Measurements from ENCODE around the gene TRAPPC14.

The TRAPPC14 gene

DNA sequence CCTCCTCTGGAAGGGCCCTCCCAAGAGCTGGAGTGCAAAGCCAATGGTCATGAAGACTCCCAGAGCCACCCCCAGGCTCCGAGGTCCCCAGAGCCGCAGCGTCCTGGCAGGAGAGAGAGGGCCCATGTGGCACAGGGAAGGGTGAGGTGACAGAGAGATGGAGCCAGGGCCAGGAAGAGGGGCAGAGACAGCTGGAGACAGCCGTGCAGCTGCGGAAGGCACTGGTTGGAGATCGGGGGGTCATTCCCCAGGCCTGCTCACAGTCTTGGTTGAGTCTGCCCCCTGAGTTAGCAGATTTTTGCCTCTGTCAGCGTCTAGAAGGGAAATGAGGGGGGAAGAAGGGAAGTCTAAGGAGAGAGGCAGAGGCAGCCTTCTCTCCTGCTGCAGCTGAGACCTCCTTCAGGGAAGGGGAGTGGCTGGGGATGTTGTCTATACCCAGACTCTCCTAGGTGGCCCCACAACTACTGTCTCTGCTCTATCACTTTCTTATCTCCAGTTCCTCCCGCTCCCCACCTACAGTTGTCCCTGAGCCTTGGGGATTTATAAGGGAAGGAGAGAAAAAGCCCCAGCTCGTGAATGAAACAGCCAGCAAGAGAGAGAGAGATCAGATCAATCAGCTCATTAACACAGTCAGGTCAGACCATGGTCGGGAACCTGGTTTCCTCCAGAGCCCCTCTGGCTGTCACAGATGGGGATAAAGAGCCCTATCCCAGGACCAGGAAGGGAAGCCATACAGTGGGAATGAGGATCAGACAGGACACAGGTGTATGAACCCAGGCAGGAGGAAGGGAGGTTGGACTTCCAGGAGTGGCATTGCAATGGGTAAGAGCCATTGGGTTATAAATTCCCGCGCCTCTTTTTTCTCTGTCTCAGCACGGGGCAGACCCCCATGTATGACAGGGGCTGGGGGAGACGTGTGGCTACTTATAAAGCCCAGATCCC is 8.7 kb upstream of the TRAPPC14 start:
- Mint-ChIP-seq H3K4me1 (peaks cover 73% of the 10 kb centered on the region), H3K27ac (no peak overlapping the region), H3K27me3 (peaks cover 23% of the 10 kb centered on the region), H3K4me3 (peak overlapping the region; percentile 77), H3K36me3 (ENCODE audit: low read depth) (no peaks in the 10 kb centered on the region), H3K9me3 (no peaks in the 10 kb centered on the region)
- ATAC-seq (no peak), DNase-seq (no peak)

DNA sequence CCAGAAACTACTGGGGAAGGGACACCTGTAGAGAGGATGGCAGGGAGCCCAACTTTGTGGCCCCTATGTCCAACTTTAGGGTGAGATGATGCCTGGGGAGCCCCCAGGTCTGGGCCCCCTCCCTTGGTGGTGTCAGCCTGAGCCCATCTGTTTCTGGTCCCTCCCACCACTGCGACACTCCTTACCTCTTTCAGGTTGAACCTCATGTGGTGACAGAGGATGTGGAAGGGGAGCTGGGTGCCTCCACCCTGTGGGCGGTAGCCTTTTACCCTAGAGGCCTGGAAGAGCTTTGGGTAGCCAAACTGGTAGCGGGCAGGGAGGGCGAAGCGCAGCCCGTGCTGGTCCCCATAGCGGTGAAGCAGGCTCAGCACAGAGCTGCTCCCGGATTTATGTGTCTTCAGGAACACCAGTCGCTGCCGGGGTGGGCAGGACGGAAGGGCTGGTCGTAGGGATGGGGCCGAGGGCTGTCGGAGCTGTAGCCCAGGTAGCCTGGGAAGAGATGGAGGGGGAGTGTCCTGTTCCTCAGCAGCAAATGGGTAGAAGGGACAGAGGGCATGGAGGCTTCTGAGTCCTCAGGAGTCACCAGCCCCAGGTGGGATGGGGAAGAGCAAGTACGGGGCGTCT is 7.9 kb upstream of the TRAPPC14 start:
- peak overlapping the region; percentile 40 for H3K4me3 Mint-ChIP-seq
- peak overlapping the region; percentile 54 for H3K27ac Mint-ChIP-seq
- no peaks in the 10 kb centered on the region for H3K36me3 Mint-ChIP-seq (ENCODE audit: low read depth)
- peaks cover 69% of the 10 kb centered on the region for H3K4me1 Mint-ChIP-seq
- no peak for DNase-seq
- H3K27me3 Mint-ChIP-seq: peaks cover 23% of the 10 kb centered on the region
- peak; percentile 64 for ATAC-seq
- no peaks in the 10 kb centered on the region for H3K9me3 Mint-ChIP-seq

DNA sequence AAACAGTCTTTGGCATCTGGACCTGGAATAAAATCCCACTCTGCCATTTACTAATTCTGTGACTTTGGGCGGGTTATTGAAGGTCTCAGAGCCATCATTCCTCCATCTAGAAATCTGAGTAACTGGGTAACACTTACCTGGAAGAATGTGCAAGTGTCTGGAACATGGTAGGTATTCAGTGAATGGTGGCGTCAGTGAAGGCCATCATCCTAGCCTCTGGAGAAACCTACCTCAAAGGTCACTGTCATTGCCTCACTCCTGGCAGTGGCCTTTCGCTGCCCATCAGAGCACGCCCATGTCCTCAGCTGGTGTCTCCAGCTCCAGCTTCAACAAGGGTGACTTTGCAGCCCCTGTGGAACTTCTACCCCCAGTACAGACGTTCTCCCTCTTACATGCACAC is 5.3 kb upstream of the TRAPPC14 start:
- Mint-ChIP-seq H3K4me1 (peaks cover 53% of the 10 kb centered on the region), H3K9me3 (no peaks in the 10 kb centered on the region), H3K4me3 (no peak overlapping the region), H3K27ac (no peak overlapping the region), H3K36me3 (ENCODE audit: low read depth) (no peaks in the 10 kb centered on the region), H3K27me3 (peaks cover 15% of the 10 kb centered on the region)
- ATAC-seq: no peak
- no peak for DNase-seq

DNA sequence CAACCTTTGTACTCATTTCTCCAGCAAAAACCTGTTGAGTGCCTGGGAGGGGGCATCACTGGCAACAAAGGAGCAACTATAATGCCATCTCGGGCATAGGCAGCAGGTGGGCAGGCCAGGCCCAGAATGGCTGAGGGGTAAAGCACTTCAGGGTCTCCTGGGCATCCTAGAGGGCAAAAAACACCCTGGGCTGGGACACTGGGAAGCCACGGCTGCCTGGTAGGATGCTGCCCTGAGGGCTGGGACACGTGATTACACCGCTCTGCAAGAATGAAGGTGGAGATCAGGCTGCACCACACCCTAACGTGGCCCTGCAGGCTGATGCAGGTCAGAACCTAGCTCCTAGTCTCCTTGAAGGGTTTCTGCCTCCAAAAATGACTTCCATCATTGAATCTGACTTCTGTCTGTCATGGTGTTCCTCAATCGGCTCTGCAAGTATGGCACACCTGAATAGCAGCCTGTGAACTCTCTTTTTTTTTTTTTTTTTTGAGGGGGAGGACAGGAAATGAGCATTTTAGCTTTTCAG is 4.5 kb upstream of the TRAPPC14 start:
- no peak overlapping the region for H3K27ac Mint-ChIP-seq
- peaks cover 48% of the 10 kb centered on the region for H3K4me1 Mint-ChIP-seq
- peaks cover 11% of the 10 kb centered on the region for H3K27me3 Mint-ChIP-seq
- no peak overlapping the region for H3K4me3 Mint-ChIP-seq
- no peaks in the 10 kb centered on the region for H3K36me3 Mint-ChIP-seq (ENCODE audit: low read depth)
- ATAC-seq: no peak
- DNase-seq: no peak
- no peaks in the 10 kb centered on the region for H3K9me3 Mint-ChIP-seq

DNA sequence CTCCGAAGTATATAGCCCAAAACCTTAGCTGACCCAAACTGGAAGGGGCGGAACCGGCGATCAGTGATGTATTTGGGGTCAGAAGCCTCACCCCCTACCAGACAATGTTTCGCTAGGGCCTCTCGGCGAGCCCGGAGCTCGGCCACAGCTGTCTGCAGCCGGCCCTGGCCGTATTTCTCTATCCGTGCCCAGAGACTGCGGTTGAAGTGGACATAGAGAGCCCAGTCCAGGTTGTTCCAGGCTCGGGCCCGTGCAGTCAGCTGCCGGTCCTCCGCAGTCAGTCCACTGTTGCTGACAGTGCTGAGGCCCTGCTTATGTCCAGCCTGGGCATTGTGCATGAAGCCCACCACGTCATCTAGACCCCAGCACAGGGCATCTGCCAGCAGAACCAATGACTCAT is 1.5 kb upstream of the TRAPPC14 start:
- Mint-ChIP-seq H3K4me1 (peaks cover 42% of the 10 kb centered on the region), H3K9me3 (no peaks in the 10 kb centered on the region), H3K36me3 (ENCODE audit: low read depth) (peaks cover 12% of the 10 kb centered on the region), H3K27me3 (no peaks in the 10 kb centered on the region), H3K4me3 (no peak overlapping the region), H3K27ac (no peak overlapping the region)
- DNase-seq: no peak
- ATAC-seq: no peak

DNA sequence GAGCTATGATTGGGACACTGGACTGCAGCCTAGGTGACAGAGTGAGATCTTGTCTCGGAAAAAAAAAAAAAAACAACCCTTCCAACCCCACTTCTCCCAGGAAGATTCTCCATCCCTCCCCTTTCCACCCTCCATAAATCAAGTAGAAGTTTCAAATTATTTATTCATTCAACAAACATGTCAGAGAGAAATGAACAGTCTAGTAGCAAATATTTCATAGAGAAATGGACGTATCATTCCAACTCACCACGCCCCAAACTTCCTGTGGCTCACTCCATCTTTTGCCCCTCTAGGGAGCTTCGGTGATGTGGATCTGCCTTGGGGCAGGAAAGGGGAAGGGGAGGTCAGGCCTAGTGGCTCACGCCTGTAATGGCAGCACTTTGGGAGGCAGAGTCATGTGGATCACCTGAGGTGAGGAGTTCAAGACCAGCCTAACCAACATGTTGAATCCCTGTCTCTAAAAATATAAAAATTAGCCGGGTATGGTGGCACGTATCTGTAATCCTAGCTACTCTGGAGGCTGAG is 638 bp upstream of the TRAPPC14 start:
- DNase-seq: no peak
- peaks cover 15% of the 10 kb centered on the region for H3K36me3 Mint-ChIP-seq (ENCODE audit: low read depth)
- peak overlapping the region; percentile 85 for H3K27ac Mint-ChIP-seq
- peak overlapping the region; percentile 85 for H3K4me3 Mint-ChIP-seq
- H3K9me3 Mint-ChIP-seq: no peaks in the 10 kb centered on the region
- ATAC-seq: no peak
- H3K4me1 Mint-ChIP-seq: peaks cover 42% of the 10 kb centered on the region
- no peaks in the 10 kb centered on the region for H3K27me3 Mint-ChIP-seq

DNA sequence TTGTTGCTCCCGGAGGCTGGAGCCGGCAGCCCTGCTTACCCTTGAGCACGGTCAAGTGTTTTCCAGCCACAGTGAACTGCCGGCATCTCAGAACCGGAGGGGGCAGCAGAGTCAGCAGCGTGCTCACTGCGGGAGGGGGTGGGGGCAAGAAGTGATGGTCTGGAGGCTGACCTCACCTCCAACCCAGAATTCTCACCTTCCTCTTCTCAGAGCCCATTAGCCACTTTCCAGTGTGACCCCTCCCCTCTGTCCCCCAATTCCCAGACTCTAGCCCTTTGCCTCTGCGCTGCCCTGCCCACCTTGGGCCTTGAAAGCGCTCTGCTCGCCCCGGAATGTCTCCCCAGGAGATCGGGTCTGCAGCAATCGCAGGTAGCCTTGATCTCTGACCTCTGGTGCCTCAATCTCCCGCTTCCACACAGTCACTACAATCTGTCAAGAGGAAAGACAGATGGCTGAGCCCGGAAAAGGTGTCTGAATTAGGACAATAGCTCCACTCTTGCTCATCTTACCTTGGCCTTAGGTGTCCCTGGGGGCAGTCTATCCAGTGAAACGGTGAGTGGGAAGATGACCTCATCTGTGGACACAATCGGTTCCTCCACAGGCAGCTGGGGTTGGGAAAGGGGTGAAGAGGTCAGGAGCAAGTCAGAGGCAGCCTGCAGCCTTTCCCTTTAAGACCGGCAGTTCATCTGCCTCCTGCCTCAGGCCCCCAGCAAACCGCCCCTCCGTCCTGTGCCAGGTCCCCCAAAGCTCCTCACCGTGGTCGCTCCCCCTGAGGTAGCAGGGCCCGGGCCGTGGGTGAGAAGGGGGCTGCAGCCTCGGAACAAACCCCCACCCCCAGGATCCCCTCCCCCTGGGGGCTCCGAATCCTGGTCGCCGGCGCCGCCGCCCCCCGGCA is 942 bp downstream of the TRAPPC14 start:
- Mint-ChIP-seq H3K27me3 (no peaks in the 10 kb centered on the region), H3K4me1 (peaks cover 34% of the 10 kb centered on the region), H3K36me3 (ENCODE audit: low read depth) (peaks cover 21% of the 10 kb centered on the region), H3K4me3 (peak overlapping the region; percentile 85), H3K9me3 (no peaks in the 10 kb centered on the region), H3K27ac (peak overlapping the region; percentile 86)
- DNase-seq: no peak
- no peak for ATAC-seq

DNA sequence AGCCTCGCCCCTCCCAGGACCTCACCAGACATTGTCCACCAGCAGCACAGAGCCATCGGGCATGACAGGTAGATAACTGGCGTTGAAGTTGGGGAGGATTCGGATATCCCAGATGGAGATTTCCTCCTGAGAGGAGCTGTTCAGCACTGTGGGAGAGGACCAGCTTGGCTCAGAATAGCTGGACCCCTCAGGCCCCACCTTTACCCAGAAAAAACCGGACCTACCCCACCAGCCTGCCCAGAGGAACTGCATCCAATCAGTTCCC is 1.5 kb downstream of the TRAPPC14 start:
- Mint-ChIP-seq H3K4me1 (peaks cover 39% of the 10 kb centered on the region), H3K9me3 (no peaks in the 10 kb centered on the region), H3K27me3 (no peaks in the 10 kb centered on the region), H3K27ac (peak overlapping the region; percentile 86), H3K4me3 (peak overlapping the region; percentile 85), H3K36me3 (ENCODE audit: low read depth) (peaks cover 27% of the 10 kb centered on the region)
- no peak for ATAC-seq
- DNase-seq: no peak

DNA sequence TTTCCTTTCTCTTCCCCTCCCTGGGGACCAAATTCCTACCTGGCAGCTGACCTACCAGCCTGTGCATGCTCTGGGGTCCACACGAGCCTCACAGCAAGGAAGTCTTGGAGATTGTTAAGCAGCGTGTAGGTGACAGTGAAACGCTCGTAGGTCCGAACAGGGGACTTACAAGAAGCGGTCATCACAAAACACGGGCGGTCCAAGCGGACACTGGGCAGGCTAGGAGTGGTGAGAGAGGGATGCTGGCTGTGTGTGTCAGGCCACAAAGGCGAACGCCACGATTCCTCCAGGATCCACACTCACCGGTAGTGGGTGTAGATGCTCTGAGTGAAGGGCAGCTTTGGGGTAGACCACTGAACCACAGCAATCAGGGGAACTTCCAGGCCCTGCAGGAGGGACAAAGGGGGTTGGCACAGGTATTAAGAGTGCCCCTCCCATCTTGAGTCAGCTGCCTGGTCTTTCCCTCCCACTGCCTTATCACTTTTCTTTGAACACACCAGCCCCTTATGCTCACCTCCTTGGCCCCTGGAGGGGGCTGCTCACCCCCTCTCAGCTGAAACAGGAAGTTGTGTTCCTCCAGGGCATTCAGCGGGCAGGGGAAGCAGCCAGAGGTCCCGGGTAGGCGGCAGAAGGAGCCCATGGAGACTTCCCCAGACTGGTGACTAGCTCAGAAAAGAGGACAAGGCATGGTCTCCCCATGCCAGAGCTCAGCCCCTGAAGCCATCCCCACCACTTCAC is 2.0 kb downstream of the TRAPPC14 start:
- no peaks in the 10 kb centered on the region for H3K9me3 Mint-ChIP-seq
- H3K4me1 Mint-ChIP-seq: peaks cover 44% of the 10 kb centered on the region
- peaks cover 31% of the 10 kb centered on the region for H3K36me3 Mint-ChIP-seq (ENCODE audit: low read depth)

DNA sequence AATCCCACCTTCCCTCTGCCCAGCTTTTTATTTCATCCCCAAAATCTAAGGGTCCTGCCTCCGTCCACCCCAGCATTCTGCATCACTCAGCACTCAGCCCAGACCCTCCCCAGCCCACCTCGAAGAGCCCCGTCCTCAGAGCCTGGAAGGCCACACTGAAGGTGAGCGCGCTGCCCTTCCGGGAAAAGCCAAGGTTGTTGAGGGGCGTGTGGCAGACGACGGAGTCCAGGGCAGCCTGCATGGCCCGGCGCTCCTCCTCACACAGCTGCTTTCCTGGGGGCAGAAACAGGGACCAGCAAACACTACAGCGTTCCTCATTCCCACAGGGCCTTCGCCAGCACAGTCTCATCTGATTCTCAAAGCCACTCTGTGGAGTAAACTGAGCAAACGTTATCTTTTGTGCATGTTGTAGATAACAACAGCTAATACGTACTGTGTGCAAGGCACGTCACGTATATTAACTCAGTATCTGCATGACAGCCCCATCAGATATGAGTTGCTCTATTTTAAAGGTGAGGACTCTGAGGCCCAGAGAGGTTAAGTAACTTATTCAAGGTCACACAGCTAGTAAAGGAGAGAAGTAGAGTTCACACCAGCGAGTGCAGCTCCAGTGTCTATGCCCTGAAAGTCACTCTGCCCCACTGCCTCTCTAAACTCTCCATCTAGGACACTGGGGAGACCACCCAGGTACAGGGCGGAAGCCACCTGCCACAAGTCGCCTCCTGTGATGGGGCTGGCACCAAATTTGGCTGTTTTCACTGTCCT is 2.8 kb downstream of the TRAPPC14 start:
- DNase-seq (no peak), ATAC-seq (no peak)
- Mint-ChIP-seq H3K27ac (peak overlapping the region; percentile 86), H3K4me3 (no peak overlapping the region), H3K4me1 (peaks cover 45% of the 10 kb centered on the region), H3K36me3 (ENCODE audit: low read depth) (peaks cover 31% of the 10 kb centered on the region), H3K27me3 (no peaks in the 10 kb centered on the region), H3K9me3 (no peaks in the 10 kb centered on the region)

More for the DNA sequence above, 2.0 kb downstream of the TRAPPC14 start:
- no peaks in the 10 kb centered on the region for H3K27me3 Mint-ChIP-seq
- DNase-seq (no peak), ATAC-seq (peak; percentile 64)
- peak overlapping the region; percentile 86 for H3K27ac Mint-ChIP-seq
- H3K4me3 Mint-ChIP-seq: peak overlapping the region; percentile 85

DNA sequence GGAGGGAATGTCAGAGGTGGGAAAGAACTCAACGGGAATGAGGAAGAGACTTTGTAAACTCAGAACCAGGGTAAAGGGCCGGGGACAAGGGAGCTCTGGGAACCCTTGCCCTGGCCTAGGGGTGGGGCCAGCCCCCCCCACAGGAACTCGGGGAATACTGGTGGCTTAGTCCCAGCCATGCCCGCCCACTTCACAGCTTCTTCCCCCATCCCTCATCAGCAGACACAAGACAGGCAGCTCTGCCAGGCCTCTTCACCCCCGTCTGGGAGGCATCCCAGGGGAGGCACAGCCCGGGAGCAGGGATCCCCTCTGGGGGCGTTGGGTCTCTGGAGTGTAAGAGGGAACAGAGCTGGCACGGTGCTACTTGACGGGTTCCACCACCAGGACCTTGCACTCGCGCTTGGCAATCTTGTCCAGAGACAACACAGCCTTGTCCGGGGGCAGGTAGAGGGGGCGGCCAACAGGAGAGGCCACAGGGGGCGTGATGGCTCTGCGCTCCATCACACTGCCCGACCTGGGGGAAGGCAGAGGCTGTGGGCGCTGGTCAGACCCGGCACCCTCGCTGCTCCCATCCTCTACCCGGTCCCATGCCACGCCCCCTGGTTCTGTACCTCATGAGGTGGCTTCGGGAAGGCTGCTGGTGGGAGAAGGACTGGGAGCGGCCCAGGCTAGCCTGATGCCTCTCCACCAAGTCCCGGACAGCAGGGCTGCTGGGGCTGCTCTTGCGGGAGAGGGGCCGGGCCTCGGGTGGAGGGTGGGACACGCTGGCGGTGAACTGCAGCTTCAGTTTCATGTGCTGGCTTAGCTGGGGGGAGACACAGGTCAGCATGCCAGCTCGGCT is 3.7 kb downstream of the TRAPPC14 start:
- no peak overlapping the region for H3K27ac Mint-ChIP-seq
- no peak for ATAC-seq
- peaks cover 52% of the 10 kb centered on the region for H3K4me1 Mint-ChIP-seq
- no peak for DNase-seq
- no peaks in the 10 kb centered on the region for H3K27me3 Mint-ChIP-seq
- H3K4me3 Mint-ChIP-seq: no peak overlapping the region
- H3K36me3 Mint-ChIP-seq (ENCODE audit: low read depth): peaks cover 36% of the 10 kb centered on the region
- H3K9me3 Mint-ChIP-seq: no peaks in the 10 kb centered on the region

DNA sequence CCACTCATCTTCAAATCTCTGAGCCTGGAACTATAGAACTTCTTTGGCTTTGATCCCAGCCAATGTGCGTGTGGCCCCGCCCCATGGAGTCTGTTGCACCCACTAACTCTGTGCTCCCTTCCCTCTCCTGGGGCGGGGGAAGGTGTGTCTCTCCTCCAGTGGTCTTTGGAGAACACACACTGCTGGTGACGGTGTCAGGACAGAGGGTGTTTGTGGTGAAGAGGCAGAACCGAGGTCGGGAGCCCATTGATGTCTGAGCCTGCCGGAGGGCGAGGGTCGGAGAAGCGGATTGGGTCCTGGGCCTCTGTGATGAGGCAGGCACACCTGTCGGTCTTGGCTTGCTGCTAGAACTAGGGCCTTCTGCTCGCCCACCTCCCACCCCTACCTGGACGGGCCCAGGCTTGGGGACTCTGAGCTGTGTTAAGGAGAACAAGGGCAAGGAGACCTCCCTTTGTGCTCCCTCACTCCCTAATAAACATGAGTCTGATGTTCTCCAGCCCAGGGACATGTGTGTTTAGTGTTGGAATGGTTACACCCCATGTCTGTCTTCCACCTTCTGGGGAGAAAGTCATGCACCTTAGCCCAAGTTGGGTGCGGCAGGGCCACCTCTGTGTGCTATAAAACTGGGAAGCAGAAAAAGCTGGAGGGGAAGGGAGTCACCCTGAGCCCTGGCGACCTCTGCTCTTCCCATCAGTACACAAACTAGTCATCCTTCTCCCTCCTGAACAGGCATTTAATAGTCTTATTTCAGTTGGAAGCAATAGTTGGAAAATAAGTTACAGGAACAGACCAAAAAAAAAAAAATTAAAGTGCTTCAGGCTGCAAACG is 4.6 kb downstream of the TRAPPC14 start:
- Mint-ChIP-seq H3K4me3 (no peak overlapping the region), H3K27ac (peak overlapping the region; percentile 69), H3K27me3 (no peaks in the 10 kb centered on the region), H3K36me3 (ENCODE audit: low read depth) (peaks cover 36% of the 10 kb centered on the region), H3K9me3 (no peaks in the 10 kb centered on the region), H3K4me1 (peaks cover 51% of the 10 kb centered on the region)
- DNase-seq (no peak), ATAC-seq (no peak)
